OCI-LY1 (cell line): ENCODE measurements around the gene CFAP73.

ENCODE experiments used
- H2AFZ ChIP-seq: fragments of 200-600 bp; sonication (generic), shearing (Covaris generic); 2 replicates; pipeline ENCODE4 v1.6.0; 2014; ENCODE audit warnings: antibody characterized with exemption, mild to moderate bottlenecking, low read length
- H3F3A ChIP-seq: fragments of 200-600 bp; sonication (generic), shearing (Covaris generic); 2 replicates; pipeline ENCODE4 v1.6.0; 2014; ENCODE audit warnings: mild to moderate bottlenecking, antibody characterized with exemption, low read length, moderate library complexity; ENCODE audit not compliant: insufficient read depth
- H3K27ac ChIP-seq: fragments of 200-600 bp; sonication (generic); 2 replicates; pipeline ENCODE4 v1.5.1; 2014; ENCODE audit warnings: low read length, mixed run types, mild to moderate bottlenecking, low read depth; ENCODE audit not compliant: poor library complexity, severe bottlenecking
- H3K27me3 ChIP-seq: fragments of 200-600 bp; sonication (generic); 2 replicates; pipeline ENCODE4 v1.6.0; 2014; ENCODE audit warnings: antibody characterized with exemption, mild to moderate bottlenecking, low read length, moderate library complexity; ENCODE audit not compliant: insufficient read depth
- H3K36me3 ChIP-seq: fragments of 200-600 bp; sonication (generic); 2 replicates; pipeline ENCODE4 v1.6.1; 2014; ENCODE audit warnings: mild to moderate bottlenecking, antibody characterized with exemption, low read length, moderate library complexity, mixed read lengths; ENCODE audit not compliant: insufficient read depth
- H3K4me1 ChIP-seq: fragments of 200-600 bp; sonication (generic); 2 replicates; pipeline ENCODE4 v1.5.1; 2014; ENCODE audit warnings: mild to moderate bottlenecking, low read length, moderate library complexity; ENCODE audit not compliant: insufficient read depth, severe bottlenecking
- H3K4me2 ChIP-seq: fragments of 200-600 bp; sonication (generic), shearing (Covaris generic); 2 replicates; pipeline ENCODE4 v1.6.1; 2014; ENCODE audit warnings: low read length
- H3K4me3 ChIP-seq: fragments of 200-600 bp; sonication (generic); 2 replicates; pipeline ENCODE4 v1.5.1; 2014; ENCODE audit warnings: low read length, low read depth, mild to moderate bottlenecking, mixed read lengths; ENCODE audit not compliant: poor library complexity, severe bottlenecking
- H3K79me2 ChIP-seq: fragments of 200-600 bp; shearing (Covaris generic); 2 replicates; pipeline ENCODE4 v1.6.1; 2016; ENCODE audit warnings: mixed run types, low read length, mixed read lengths; ENCODE audit not compliant: insufficient read depth
- H3K9ac ChIP-seq: fragments of 200-600 bp; sonication (generic), shearing (Covaris generic); 2 replicates; pipeline ENCODE4 v1.6.1; 2014; ENCODE audit warnings: mild to moderate bottlenecking, low read length, mixed read lengths
- H3K9me2 ChIP-seq: fragments of 200-600 bp; sonication (generic), shearing (Covaris generic); 2 replicates; pipeline ENCODE4 v1.6.1; 2014; ENCODE audit warnings: low read depth, mild to moderate bottlenecking, low read length, mixed read lengths
- H3K9me3 ChIP-seq: fragments of 200-600 bp; shearing (Covaris generic); 2 replicates; pipeline ENCODE4 v1.6.1; 2014; ENCODE audit warnings: low read length, mixed read lengths
- H4K20me1 ChIP-seq: fragments of 200-600 bp; sonication (generic), shearing (Covaris generic); 2 replicates; pipeline ENCODE4 v1.6.0; 2016; ENCODE audit warnings: mild to moderate bottlenecking, low read length; ENCODE audit not compliant: insufficient read depth
- EZH2 ChIP-seq: fragments of 200-600 bp; sonication (generic), shearing (Covaris generic); IDR thresholded peaks from 2 replicates; pipeline ENCODE4 v1.8.0; 2017; ENCODE audit warnings: borderline replicate concordance, mixed run types, mild to moderate bottlenecking, antibody characterized with exemption, low read length, moderate library complexity, mixed read lengths
- TF ChIP-seq, protein P1 (sequence below): fragments of 200-600 bp; sonication (generic), shearing (Covaris generic); IDR thresholded peaks from 2 replicates; pipeline ENCODE4 v1.5.1; 2017; ENCODE audit warnings: mild to moderate bottlenecking, antibody characterized with exemption, low read length, moderate library complexity, mixed read lengths

The CFAP73 gene

GRCh38 chr12:113154351-113154973 is 4.9 kb downstream of the CFAP73 start:
- TF ChIP-seq EZH2, result no peak
- TF ChIP-seq, protein P1, sequence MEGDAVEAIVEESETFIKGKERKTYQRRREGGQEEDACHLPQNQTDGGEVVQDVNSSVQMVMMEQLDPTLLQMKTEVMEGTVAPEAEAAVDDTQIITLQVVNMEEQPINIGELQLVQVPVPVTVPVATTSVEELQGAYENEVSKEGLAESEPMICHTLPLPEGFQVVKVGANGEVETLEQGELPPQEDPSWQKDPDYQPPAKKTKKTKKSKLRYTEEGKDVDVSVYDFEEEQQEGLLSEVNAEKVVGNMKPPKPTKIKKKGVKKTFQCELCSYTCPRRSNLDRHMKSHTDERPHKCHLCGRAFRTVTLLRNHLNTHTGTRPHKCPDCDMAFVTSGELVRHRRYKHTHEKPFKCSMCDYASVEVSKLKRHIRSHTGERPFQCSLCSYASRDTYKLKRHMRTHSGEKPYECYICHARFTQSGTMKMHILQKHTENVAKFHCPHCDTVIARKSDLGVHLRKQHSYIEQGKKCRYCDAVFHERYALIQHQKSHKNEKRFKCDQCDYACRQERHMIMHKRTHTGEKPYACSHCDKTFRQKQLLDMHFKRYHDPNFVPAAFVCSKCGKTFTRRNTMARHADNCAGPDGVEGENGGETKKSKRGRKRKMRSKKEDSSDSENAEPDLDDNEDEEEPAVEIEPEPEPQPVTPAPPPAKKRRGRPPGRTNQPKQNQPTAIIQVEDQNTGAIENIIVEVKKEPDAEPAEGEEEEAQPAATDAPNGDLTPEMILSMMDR, result peak; percentile 9; the same call in 1 of the 2 replicates
- no peaks in the 10 kb centered on the region for H3K9me3 ChIP-seq
- H3K4me2 ChIP-seq, result peak overlapping the region; percentile 79
- H3K4me3 ChIP-seq, result peak overlapping the region; percentile 88
- H4K20me1 ChIP-seq, result no peaks in the 10 kb centered on the region
- no peaks in the 10 kb centered on the region for H3K9me2 ChIP-seq
- peaks cover 7% of the 10 kb centered on the region for H3K79me2 ChIP-seq
- peaks cover 9% of the 10 kb centered on the region for H3F3A ChIP-seq
- peak overlapping the region; percentile 92 for H3K27ac ChIP-seq
- H2AFZ ChIP-seq, result no peak overlapping the region
- peak overlapping the region; percentile 99 for H3K9ac ChIP-seq
- peaks cover 33% of the 10 kb centered on the region; the same call in 1 of the 2 replicates for H3K36me3 ChIP-seq
- H3K27me3 ChIP-seq, result no peaks in the 10 kb centered on the region
- H3K4me1 ChIP-seq, result peaks cover 84% of the 10 kb centered on the region

DNA sequence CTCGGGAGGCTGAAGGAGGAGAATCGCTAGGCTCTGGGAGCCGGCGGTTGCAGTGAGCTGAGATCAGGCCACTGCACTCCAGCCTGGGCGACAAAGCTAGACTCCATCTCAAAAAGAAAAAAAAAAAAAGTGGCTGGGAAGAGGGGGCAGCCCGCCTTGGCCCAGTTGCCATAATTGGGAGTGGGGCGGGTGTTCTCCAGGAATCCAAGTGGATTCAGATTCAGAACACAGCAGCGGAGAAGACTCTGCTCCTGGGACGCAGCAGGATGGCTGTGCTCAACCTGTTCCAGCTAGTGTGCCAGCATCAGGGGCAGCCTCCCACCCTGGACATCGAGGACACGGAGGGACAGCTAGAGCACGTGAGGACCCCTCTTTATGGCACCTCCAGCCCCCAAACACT is 5.5 kb downstream of the CFAP73 start:
- H3K4me3 ChIP-seq, result peak overlapping the region; percentile 88
- H3K9me2 ChIP-seq, result no peaks in the 10 kb centered on the region
- H3K36me3 ChIP-seq, result peaks cover 39% of the 10 kb centered on the region; the same call in 1 of the 2 replicates
- H3K9ac ChIP-seq, result peak overlapping the region; percentile 99
- H3K79me2 ChIP-seq, result peaks cover 7% of the 10 kb centered on the region
- no peak for TF ChIP-seq EZH2
- TF ChIP-seq, protein P1, result no peak
- peaks cover 9% of the 10 kb centered on the region for H3F3A ChIP-seq
- no peaks in the 10 kb centered on the region for H4K20me1 ChIP-seq
- H3K27me3 ChIP-seq, result no peaks in the 10 kb centered on the region
- H2AFZ ChIP-seq, result no peak overlapping the region
- H3K9me3 ChIP-seq, result no peaks in the 10 kb centered on the region
- peak overlapping the region; percentile 79 for H3K4me2 ChIP-seq
- H3K27ac ChIP-seq, result peak overlapping the region; percentile 92
- H3K4me1 ChIP-seq, result peaks cover 84% of the 10 kb centered on the region

- Histone ChIP-seq H3F3A (peaks cover 9% of the 10 kb centered on the region), H4K20me1 (no peaks in the 10 kb centered on the region), H3K9me2 (no peaks in the 10 kb centered on the region), H3K4me3 (peak overlapping the region; percentile 88), H3K27ac (peak overlapping the region; percentile 92), H3K36me3 (peaks cover 44% of the 10 kb centered on the region), H3K4me1 (peaks cover 84% of the 10 kb centered on the region), H2AFZ (no peak overlapping the region), H3K9ac (peak overlapping the region; percentile 99), H3K9me3 (no peaks in the 10 kb centered on the region), H3K4me2 (peak overlapping the region; percentile 79), H3K27me3 (no peaks in the 10 kb centered on the region), H3K79me2 (peaks cover 7% of the 10 kb centered on the region)
- no peak for TF ChIP-seq EZH2
- TF ChIP-seq, protein P1, result no peak
These were observed 6.1 kb downstream of the CFAP73 start for GRCh38 chr12:113155646-113156045.
